Mammary epithelial cell (primary cell): ENCODE data around the gene UBLCP1.

Experiments
- EZH2 ChIP-seq: IDR thresholded peaks from 2 replicates; pipeline ENCODE4 v1.6.1; 2012; ENCODE audit warnings: low read length, inconsistent platforms, borderline replicate concordance
- TF ChIP-seq, protein P1 (sequence below), 2 donors: IDR thresholded peaks in 1 of 2; conservative IDR thresholded peaks in 1 of 2; 2 replicates each; pipeline ENCODE4 v1.5.1; 2011 to 2012; ENCODE audit warnings: inconsistent platforms in 2 of 2, low read length in 2 of 2, mild to moderate bottlenecking in 2 of 2, control low read depth in 1 of 2, low read depth in 1 of 2; ENCODE audit not compliant: insufficient read depth in 1 of 2; ENCODE audit errors: extremely low read depth in 1 of 2

DNA sequence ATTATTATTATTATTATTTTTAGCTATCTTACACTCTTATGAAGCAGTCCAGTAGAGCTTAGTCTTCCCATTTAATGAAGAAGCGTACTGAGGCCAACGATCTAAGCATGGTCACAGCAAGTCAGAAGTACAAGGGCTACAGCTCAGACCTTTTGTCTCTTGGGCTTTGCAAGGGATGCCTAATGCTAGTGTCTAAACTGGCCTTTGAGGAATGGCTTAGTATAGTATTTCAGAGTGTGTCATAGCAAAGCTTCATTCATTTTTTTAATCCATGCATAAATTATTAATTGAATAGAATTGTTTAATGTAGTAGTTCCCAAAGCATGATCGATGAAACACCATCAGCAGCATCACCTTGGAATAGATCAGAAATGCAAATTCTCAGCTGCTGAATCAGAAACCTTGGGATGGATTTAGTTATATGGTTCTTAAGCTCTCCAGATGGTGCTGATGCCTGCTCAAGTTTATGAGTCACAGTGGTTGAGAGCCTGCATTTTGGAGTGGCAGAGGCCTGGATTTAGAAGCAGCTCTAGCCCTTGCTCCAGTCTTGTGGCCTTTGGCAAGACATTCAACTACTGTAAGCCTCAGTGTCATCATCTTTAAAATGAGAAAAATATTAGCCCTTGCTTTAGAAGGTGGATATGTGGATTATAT is 61.1 kb downstream of the UBLCP1 start:
- TF ChIP-seq, protein P1, sequence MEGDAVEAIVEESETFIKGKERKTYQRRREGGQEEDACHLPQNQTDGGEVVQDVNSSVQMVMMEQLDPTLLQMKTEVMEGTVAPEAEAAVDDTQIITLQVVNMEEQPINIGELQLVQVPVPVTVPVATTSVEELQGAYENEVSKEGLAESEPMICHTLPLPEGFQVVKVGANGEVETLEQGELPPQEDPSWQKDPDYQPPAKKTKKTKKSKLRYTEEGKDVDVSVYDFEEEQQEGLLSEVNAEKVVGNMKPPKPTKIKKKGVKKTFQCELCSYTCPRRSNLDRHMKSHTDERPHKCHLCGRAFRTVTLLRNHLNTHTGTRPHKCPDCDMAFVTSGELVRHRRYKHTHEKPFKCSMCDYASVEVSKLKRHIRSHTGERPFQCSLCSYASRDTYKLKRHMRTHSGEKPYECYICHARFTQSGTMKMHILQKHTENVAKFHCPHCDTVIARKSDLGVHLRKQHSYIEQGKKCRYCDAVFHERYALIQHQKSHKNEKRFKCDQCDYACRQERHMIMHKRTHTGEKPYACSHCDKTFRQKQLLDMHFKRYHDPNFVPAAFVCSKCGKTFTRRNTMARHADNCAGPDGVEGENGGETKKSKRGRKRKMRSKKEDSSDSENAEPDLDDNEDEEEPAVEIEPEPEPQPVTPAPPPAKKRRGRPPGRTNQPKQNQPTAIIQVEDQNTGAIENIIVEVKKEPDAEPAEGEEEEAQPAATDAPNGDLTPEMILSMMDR (conservative IDR thresholded peaks at IDR 0.05 in 1 of 2, IDR thresholded peaks at IDR 0.05 in 1 of 2; ENCODE audit: extremely low read depth in 1 of 2, insufficient read depth in 1 of 2, low read depth in 1 of 2, low read length in 2 of 2): no peak
- TF ChIP-seq EZH2: no peak
